NB4 (cell line): ENCODE data around the gene ROR2.

Experiments
- DNase-seq: peaks from one replicate; pipeline ENCODE4 v3.0.0; 2010; ENCODE audit warnings: low read depth
- H3K4me3 ChIP-seq: one replicate; pipeline ENCODE4 v1.5.1; 2011; ENCODE audit warnings: mild to moderate bottlenecking, low read depth, low read length, moderate library complexity
- MYC ChIP-seq: IDR thresholded peaks from 2 replicates; pipeline ENCODE4 v1.6.1; 2011; ENCODE audit warnings: low read depth, low read length
- POLR2A ChIP-seq: IDR thresholded peaks from 2 replicates; pipeline ENCODE4 v1.6.1; 2011; ENCODE audit warnings: mild to moderate bottlenecking; ENCODE audit not compliant: insufficient read length; ENCODE audit errors: extremely low read depth
- TF ChIP-seq, protein P1 (sequence below): IDR thresholded peaks from 2 replicates; pipeline ENCODE4 v1.6.1; 2011; ENCODE audit warnings: low read depth, low read length
- TF ChIP-seq, protein P2 (sequence below): IDR thresholded peaks from one replicate; pipeline ENCODE4 v1.5.1; 2012; ENCODE audit warnings: low read depth, low read length

The ROR2 gene

DNA sequence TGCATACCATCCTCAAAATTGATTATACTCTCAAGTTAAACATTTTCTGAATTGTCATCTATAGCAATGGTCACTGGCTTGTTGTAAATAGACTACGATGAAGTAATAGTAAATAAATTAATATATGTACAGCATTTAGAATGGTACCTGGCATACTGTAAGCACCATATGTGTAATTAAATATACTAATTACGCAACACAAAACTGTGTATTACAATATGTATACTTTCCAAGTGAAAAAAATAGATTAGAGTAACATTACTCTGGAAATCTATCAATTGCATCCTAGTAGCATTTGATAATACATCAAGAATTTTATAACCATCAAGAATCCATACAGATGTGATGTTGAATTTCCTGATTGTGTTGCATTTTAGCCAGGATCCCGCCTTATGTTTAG, 17.2 kb upstream of the ROR2 start:
- no peak for DNase-seq
- H3K4me3 ChIP-seq, result no peak overlapping the region
- TF ChIP-seq, protein P1, sequence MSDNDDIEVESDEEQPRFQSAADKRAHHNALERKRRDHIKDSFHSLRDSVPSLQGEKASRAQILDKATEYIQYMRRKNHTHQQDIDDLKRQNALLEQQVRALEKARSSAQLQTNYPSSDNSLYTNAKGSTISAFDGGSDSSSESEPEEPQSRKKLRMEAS, result no peak
- TF ChIP-seq, protein P2, sequence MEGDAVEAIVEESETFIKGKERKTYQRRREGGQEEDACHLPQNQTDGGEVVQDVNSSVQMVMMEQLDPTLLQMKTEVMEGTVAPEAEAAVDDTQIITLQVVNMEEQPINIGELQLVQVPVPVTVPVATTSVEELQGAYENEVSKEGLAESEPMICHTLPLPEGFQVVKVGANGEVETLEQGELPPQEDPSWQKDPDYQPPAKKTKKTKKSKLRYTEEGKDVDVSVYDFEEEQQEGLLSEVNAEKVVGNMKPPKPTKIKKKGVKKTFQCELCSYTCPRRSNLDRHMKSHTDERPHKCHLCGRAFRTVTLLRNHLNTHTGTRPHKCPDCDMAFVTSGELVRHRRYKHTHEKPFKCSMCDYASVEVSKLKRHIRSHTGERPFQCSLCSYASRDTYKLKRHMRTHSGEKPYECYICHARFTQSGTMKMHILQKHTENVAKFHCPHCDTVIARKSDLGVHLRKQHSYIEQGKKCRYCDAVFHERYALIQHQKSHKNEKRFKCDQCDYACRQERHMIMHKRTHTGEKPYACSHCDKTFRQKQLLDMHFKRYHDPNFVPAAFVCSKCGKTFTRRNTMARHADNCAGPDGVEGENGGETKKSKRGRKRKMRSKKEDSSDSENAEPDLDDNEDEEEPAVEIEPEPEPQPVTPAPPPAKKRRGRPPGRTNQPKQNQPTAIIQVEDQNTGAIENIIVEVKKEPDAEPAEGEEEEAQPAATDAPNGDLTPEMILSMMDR, result no peak
- no peak for TF ChIP-seq POLR2A
- no peak for TF ChIP-seq MYC

DNA sequence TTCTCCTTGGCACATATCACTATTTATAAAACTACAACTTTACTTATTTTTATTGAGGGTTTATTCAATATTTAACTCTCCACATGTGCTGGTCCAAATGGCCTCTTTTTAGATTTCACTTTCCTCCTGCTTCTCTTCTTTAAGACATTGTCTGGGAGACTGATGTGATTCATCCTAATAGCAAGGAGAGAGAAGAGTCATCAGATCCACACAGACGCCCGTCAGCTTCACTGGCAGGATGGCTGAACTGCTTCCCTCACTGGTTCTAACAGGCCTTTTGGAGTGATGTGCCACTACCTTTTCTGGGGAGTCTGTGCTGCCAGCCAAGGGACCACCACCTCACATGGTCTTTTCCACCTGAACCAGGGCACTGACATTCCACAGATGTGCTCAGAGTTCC, 16.5 kb upstream of the ROR2 start:
- TF ChIP-seq POLR2A, result no peak
- TF ChIP-seq, protein P1, result no peak
- no peak overlapping the region for H3K4me3 ChIP-seq
- no peak for DNase-seq

DNA sequence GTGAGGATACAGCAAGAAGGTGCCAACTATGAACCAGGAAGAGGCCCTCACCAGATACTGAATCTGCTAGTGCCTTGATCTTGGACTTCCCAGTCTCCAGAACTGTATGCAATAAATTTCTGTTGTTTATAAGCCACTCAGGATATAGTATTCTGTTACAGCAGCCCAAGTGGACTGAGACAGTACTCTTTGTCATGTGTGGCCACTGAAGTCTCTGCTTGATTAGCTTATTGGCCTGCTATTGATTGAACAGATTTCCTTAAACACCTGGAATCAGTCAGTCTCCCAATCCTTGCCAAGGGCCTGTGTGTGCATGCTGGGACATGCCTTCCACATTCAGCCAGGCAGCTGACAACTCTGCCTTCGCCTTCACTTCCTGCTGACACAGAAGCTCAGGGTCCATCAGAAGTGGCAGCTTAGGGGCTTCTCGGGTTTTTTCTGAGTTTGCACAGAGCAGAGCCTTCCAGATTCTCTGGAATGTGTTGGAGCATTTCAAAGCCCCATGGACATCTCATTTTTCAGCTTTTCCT, 13.7 kb upstream of the ROR2 start:
- H3K4me3 ChIP-seq, result no peak overlapping the region
- DNase-seq, result no peak
- TF ChIP-seq, protein P1, result no peak
- TF ChIP-seq MYC (no peak), POLR2A (no peak)
- TF ChIP-seq, protein P2, result no peak

DNA sequence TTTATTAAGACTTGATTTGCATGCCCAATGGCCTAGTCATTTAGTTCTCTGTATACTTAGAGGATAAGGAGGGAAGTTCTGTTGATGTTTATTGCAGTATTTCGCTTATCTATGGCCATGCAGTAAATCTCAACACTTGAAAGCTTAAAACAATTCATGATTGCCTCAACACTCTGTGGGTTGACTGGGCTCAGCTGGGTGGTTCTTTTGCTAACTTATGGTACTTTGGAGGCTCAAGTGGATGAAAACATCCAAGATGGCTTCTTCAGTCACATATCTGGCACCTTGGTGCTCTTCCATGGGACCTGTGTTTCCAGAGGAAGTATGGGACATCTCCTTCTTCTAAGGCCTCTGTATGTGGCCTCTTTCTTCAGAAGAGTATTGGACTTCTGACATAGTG, 10.3 kb upstream of the ROR2 start:
- H3K4me3 ChIP-seq, result no peak overlapping the region
- TF ChIP-seq, protein P1, result no peak
- TF ChIP-seq, protein P2, result no peak
- no peak for TF ChIP-seq MYC
- no peak for TF ChIP-seq POLR2A

DNA sequence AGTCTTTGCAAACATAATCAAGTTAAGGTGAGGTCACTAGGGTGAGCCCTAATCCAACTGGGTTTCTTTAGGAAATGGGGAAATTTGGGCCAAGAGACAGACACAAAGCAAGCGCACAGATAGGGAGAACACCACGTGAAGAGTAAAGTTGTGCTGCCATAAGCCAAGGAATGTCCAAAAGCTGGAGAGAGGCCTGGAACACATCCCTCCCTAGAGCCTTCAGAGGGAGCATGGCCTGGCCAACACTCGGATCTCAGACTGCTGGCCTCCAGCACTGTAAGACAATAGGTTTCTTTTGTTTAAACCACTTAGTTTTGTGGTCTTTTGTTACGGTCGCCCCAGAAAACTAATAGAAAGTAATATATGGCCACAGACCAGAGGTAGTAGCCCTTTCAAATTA, 8.1 kb upstream of the ROR2 start:
- H3K4me3 ChIP-seq, result no peak overlapping the region
- DNase-seq, result no peak
- TF ChIP-seq POLR2A (no peak), MYC (no peak)
- TF ChIP-seq, protein P2, result no peak
- TF ChIP-seq, protein P1, result no peak

More for the DNA sequence above, 10.3 kb upstream of the ROR2 start:
- no peak for DNase-seq

DNA sequence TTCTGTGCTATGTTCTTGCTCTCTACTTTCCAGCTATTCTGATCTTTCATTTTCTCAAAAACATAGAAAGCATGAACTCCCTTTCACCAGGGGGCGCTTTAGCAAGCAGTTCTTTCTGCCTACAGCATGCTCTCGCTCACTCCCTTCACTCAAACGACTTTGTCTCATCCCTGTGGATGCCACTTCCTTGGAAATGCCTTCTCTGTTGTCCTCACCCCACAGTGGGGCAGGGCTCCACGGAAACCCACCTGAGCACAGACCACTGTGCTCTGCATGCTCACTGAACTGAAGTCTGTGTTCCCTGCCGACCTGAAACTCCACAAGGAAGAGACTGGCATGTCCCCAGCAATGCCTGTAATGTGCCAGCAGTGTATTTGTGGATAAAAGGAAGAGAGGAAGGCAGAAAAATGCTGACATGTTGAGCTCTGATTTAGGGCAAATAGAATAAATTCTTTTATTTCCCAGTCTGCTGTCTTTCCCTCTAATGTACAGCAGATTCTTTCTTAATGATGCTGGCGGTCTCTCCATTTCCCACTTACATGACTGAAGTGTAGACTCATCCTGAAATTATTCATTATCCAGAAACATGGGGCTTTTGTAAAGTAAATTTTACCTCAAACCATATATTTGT, 4.9 kb upstream of the ROR2 start:
- peak overlapping the region; percentile 13 for H3K4me3 ChIP-seq
- TF ChIP-seq MYC (no peak), POLR2A (no peak)
- TF ChIP-seq, protein P2, result peak; percentile 84
- TF ChIP-seq, protein P1, result no peak
- peak; percentile 72 for DNase-seq
